ENCODE results near the gene AVPR2. TPM values are rescaled to one million over a fixed set of nuclear protein-coding genes. Genes with fewer than 3 reads are reported as not detected.

The AVPR2 gene
- total RNA-seq, 4 donors from 2014 or later, result 1.2 to 7.6 (median 4.5) TPM

DNA sequence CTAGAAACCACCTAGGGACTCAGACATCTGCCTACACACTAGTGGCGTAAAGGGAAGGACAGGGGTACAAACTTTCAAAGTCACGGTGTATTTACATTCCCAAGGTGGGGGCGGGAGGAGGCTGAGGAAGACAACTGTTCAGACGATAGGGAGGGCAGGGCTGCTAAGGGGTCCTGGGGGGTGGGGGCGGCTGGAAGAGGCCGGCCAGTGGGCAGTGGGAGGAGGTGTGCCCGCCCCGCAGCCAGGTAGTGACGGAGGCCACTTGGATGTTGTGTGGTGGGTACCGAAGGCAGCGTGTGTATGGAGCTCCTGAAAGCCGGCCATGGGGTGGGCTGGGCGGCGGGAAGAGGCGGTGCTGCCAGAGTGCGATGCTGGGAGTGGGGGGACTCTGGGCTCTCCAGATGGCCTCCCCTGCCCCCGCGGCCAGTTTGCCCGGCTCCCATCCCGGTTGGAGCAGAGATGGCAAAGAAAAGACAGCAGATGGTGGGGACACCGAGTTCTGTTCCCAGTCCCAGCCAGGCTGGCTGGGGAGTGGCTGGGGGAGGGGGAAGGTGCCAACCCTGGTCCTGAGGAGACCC, 42.7 kb upstream of the AVPR2 start:
- no peaks in the 10 kb centered on the region for H3K4me1 ChIP-seq
- no peak for DNase-seq (ENCODE audit: extremely low spot score)
- no peak overlapping the region for H3K4me3 ChIP-seq
- H3K27me3 ChIP-seq, result peaks cover 0 to 5% (median under 1%) of the 10 kb centered on the region in 4 donors
- TF ChIP-seq POLR2A (IDR thresholded peaks at IDR 0.05; ENCODE audit: low read depth) (no peak), EP300 (IDR thresholded peaks at IDR 0.05) (no peak), POLR2AphosphoS5 (IDR thresholded peaks at IDR 0.05) (no peak)
- TF ChIP-seq, protein P1, sequence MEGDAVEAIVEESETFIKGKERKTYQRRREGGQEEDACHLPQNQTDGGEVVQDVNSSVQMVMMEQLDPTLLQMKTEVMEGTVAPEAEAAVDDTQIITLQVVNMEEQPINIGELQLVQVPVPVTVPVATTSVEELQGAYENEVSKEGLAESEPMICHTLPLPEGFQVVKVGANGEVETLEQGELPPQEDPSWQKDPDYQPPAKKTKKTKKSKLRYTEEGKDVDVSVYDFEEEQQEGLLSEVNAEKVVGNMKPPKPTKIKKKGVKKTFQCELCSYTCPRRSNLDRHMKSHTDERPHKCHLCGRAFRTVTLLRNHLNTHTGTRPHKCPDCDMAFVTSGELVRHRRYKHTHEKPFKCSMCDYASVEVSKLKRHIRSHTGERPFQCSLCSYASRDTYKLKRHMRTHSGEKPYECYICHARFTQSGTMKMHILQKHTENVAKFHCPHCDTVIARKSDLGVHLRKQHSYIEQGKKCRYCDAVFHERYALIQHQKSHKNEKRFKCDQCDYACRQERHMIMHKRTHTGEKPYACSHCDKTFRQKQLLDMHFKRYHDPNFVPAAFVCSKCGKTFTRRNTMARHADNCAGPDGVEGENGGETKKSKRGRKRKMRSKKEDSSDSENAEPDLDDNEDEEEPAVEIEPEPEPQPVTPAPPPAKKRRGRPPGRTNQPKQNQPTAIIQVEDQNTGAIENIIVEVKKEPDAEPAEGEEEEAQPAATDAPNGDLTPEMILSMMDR (IDR thresholded peaks at IDR 0.05), result no peak
- 77% methylated on average over 18 of the region's 21 CpGs for WGBS
- intact Hi-C loops (cut with DNase I), result no loop called here
- no peak overlapping the region for H3K27ac ChIP-seq (replicated peaks in 1 of 4)
- peaks cover 0 to 8% (median 0%) of the 10 kb centered on the region in 4 donors for H3K36me3 ChIP-seq
- no peaks in the 10 kb centered on the region for H3K9me3 ChIP-seq

DNA sequence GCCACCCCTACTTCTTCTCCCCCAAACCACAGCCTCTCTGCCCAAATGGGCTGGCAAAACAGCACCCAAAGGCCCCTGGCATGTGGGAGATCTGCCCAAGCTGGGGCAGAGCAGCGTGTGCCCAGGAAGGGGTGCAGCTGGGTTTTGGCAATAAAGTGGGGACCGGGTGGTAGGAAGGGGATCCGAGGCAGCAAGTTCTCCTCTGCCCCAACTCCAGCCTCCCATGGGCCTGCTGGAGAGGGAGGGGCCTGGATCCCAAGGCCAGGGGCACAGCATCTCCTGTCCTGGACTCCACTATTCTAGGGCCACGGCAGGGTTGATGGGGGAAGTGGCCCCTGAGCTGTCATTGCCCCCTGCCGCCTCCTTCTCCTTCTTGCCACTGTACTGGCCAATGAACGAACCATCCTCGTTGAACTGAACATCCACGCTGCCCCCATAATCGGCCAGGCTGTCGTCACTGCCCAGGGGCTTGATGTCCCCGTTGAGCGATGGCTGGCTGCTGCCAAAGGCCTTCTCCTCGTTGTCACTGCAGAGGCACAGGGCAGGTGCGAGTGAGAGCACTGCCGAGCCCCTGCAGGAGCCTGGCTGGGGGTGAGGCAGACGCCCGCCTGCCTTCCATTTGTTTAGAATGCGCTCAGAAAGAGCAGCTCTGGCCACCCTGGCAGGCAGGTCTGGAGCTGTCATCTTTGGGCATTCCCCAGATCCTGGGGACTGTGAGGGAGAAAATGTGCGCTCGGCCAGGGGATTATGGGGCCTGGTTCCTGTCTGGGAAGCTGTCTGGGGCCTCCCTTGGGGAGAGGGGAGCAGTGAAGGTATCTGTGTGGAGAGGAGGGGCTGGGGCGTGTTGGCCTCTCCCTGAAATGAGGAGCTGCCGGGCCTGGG, 41.9 kb upstream of the AVPR2 start:
- Histone ChIP-seq H3K27ac (replicated peaks in 1 of 4) (no peak overlapping the region), H3K4me1 (no peaks in the 10 kb centered on the region), H3K27me3 (peaks cover 0 to 5% (median 0%) of the 10 kb centered on the region in 4 donors), H3K9me3 (no peaks in the 10 kb centered on the region), H3K4me3 (no peak overlapping the region), H3K36me3 (peaks cover 0 to 8% (median 0%) of the 10 kb centered on the region in 4 donors)
- 76% methylated on average over 16 of the region's 22 CpGs for WGBS
- no peak for DNase-seq (ENCODE audit: extremely low spot score)
- no peak for TF ChIP-seq POLR2A (IDR thresholded peaks at IDR 0.05; ENCODE audit: low read depth)
- intact Hi-C loops (cut with DNase I), result no loop called here

DNA sequence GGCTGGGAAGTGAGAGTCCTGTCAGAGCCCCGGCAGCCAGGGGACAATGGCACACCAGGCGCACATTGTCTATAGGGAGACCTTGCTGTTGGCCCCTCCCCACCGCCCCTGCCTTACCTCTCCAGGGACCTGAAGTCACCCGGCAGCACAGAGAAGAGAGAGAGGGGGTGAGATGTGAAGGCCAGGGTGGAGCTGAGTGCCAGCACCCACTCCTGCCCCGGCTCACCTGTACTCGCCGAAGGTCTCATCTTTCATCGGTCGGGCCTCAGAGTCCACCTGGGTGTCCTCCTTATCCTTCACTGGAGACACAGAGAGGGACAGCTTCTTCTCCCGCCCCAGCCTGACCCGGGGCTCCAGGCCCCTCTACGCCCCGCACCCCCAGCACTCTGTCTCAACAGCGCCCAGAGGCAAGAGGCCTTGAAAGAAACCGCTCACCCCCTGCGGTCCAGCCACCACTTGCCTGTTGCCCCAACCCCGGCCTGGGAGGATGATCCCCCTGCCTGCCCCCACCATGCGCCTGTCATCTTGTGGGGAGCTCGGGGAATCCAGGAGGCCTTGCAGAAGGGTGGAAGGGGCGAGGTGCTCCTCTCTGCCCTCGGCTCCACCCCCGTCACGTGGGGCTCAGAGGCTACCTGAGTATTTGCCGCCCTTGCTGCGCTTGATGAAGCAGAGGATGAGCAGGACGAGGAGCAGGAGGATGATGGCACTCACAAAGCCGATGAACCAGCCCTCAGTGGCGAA, 41.1 kb upstream of the AVPR2 start:
- H3K36me3 ChIP-seq, result peaks cover 0 to 8% (median 0%) of the 10 kb centered on the region in 4 donors
- no peak for TF ChIP-seq POLR2A (IDR thresholded peaks at IDR 0.05; ENCODE audit: low read depth)
- no peak for TF ChIP-seq EP300 (IDR thresholded peaks at IDR 0.05)
- no peak for TF ChIP-seq POLR2AphosphoS5 (IDR thresholded peaks at IDR 0.05)
- TF ChIP-seq, protein P1 (IDR thresholded peaks at IDR 0.05), result no peak
- intact Hi-C loops (cut with DNase I), result no loop called here
- 78% methylated on average over 26 of the region's 28 CpGs for WGBS
- peaks cover 0 to 4% (median 0%) of the 10 kb centered on the region in 4 donors for H3K27me3 ChIP-seq
- no peaks in the 10 kb centered on the region for H3K9me3 ChIP-seq
- H3K4me3 ChIP-seq, result no peak overlapping the region
- no peak overlapping the region for H3K27ac ChIP-seq (replicated peaks in 1 of 4)
- H3K4me1 ChIP-seq, result no peaks in the 10 kb centered on the region
- DNase-seq (ENCODE audit: extremely low spot score), result no peak

DNA sequence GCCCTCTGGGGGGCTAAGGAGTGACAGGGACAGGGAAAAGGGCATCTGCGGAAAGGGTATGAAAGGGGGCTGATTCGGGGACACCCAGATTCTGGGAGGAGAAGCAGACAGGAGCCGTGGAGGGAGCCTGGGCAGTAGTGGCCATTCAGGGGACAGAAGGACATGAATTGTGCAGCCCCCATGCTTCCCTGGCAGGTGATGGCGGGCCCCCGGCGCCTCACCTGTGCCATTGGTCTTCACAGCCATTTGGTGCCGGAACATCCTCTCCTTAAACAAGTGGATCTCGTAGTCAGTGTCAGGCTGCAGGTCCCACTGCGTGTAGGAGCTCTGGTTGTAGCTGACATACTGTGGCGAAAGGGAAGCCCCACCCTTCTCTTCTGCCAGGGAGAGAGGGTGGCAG, 40.4 kb upstream of the AVPR2 start:
- Histone ChIP-seq H3K9me3 (no peaks in the 10 kb centered on the region), H3K4me1 (no peaks in the 10 kb centered on the region), H3K4me3 (no peak overlapping the region), H3K27me3 (no peaks in the 10 kb centered on the region), H3K36me3 (peaks cover 0 to 8% (median 0%) of the 10 kb centered on the region in 4 donors), H3K27ac (replicated peaks in 1 of 4) (no peak overlapping the region)
- DNase-seq (ENCODE audit: extremely low spot score), result no peak
- TF ChIP-seq POLR2AphosphoS5 (IDR thresholded peaks at IDR 0.05), result no peak
- no peak for TF ChIP-seq EP300 (IDR thresholded peaks at IDR 0.05)
- TF ChIP-seq, protein P1 (IDR thresholded peaks at IDR 0.05), result no peak
- TF ChIP-seq POLR2A (IDR thresholded peaks at IDR 0.05; ENCODE audit: low read depth), result no peak
- 94% methylated on average over 3 of the region's 10 CpGs for WGBS
- intact Hi-C loops (cut with DNase I), result no loop called here

Data from esophagus muscularis mucosa (tissue), 4 donors.